Stimulated activated CD8-positive, alpha-beta memory T cell treated with anti-CD3 and anti-CD28 coated beads, Interleukin-15, amount 100 ng/mL, for 48 hours (primary cell): ENCODE measurements around the gene CXCR3.
"Not testable (repeated sequence)": the region's sequence is repeated elsewhere in the genome, so short reads cannot be mapped to it uniquely, and the experiment has no call there.

Experiments
- DNase-seq, 2 donors: peaks; one replicate each; pipeline ENCODE4 v3.0.0-alpha.2; 2020; ENCODE audit warnings: low read depth in 2 of 2

The CXCR3 gene

GRCh38 chrX:71611736-71612135, 6.6 kb downstream of the CXCR3 start:
- not testable (repeated sequence) for DNase-seq

GRCh38 chrX:71609095-71609750, 9.1 kb downstream of the CXCR3 start:
- no peak for DNase-seq

GRCh38 chrX:71607488-71607887, 10.8 kb downstream of the CXCR3 start:
- no peak for DNase-seq

GRCh38 chrX:71606536-71607216, 11.6 kb downstream of the CXCR3 start:
- no peak for DNase-seq

GRCh38 chrX:71604796-71605568, 13.3 kb downstream of the CXCR3 start:
- no peak for DNase-seq

- no peak for DNase-seq
Observed at GRCh38 chrX:71604141-71604540, 14.2 kb downstream of the CXCR3 start.

- no peak for DNase-seq
Observed at GRCh38 chrX:71603618-71604017, 14.7 kb downstream of the CXCR3 start.

GRCh38 chrX:71599965-71600364, 18.3 kb downstream of the CXCR3 start:
- no peak for DNase-seq

GRCh38 chrX:71593210-71593609, 25.1 kb downstream of the CXCR3 start:
- not testable (repeated sequence) for DNase-seq

- DNase-seq = no peak
Observed at GRCh38 chrX:71586929-71587328, 31.4 kb downstream of the CXCR3 start.

GRCh38 chrX:71581210-71581609, 37.1 kb downstream of the CXCR3 start:
- no peak for DNase-seq

GRCh38 chrX:71579990-71580380, 38.3 kb downstream of the CXCR3 start:
- DNase-seq = no peak

GRCh38 chrX:71579136-71579989, 38.9 kb downstream of the CXCR3 start:
- DNase-seq = no peak

- DNase-seq = no peak
Observed at GRCh38 chrX:71578253-71579135, 39.8 kb downstream of the CXCR3 start, which contains the start of gene GCNA. TSS of gene GCNA (plus strand) at chrX:71578437. CDS start at chrX:71580822, 2,385 bp downstream.

GRCh38 chrX:71577682-71578081, 40.6 kb downstream of the CXCR3 start:
- DNase-seq = no peak

GRCh38 chrX:71573590-71573989, 44.7 kb downstream of the CXCR3 start:
- no peak for DNase-seq

- not testable (repeated sequence) for DNase-seq
Observed at GRCh38 chrX:71571390-71571789, 46.9 kb downstream of the CXCR3 start.
